GM12891 (cell line): ENCODE data around the gene PAPPA2.
A peak's percentile ranks its signal among the peaks of the same experiment; 100 is the strongest.

Experiments used
- PAX5 ChIP-seq: IDR thresholded peaks from 2 replicates; pipeline ENCODE4 v1.6.1; 2011; ENCODE audit warnings: low read length, moderate library complexity, mild to moderate bottlenecking; ENCODE audit not compliant: insufficient read depth, severe bottlenecking
- POLR2A ChIP-seq: IDR thresholded peaks from 2 replicates; pipeline ENCODE4 v1.6.1; 2011; ENCODE audit warnings: low read depth, low read length, control low read depth
- POLR2AphosphoS5 ChIP-seq: IDR thresholded peaks from 2 replicates; pipeline ENCODE4 v1.6.1; 2011; ENCODE audit warnings: low read depth, low read length, control low read depth
- POU2F2 ChIP-seq: IDR thresholded peaks from 2 replicates; pipeline ENCODE4 v1.6.1; 2011; ENCODE audit warnings: low read depth, mild to moderate bottlenecking, control low read depth, low read length, moderate library complexity
- SPI1 ChIP-seq: IDR thresholded peaks from 2 replicates; pipeline ENCODE4 v1.6.1; 2011; ENCODE audit warnings: low read depth, low read length, control low read depth
- TAF1 ChIP-seq: IDR thresholded peaks from 2 replicates; pipeline ENCODE4 v1.6.1; 2011; ENCODE audit warnings: low read depth, low read length, control low read depth

DNA sequence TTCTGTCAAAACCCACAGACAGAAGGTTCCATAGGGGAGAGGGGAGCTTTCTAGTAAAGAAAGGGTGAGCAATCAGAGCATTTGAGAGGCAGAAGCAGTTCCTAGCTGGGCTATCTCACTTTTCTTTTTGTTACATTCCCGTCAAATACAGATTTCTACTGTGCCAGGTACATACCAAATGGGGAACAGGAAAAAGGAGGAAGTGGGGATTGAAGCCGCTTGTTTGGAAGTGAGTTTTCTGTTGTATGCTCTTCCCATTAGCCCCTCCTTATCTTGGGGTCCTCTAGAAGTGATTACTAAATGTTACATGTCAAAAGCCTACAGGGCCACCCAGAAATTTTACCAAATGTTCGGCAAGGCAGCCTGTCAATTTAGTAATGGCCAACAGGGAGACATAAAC, 116.1 kb downstream of the PAPPA2 start:
- TF ChIP-seq POLR2A (no peak), TAF1 (no peak), POLR2AphosphoS5 (no peak), PAX5 (no peak), SPI1 (peak; percentile 26; the same call in 1 of the 2 replicates), POU2F2 (no peak)
